HG03196 (cell line): ENCODE results near the gene UBALD2.
A peak's percentile ranks its signal among the peaks of the same experiment; 100 is the strongest.
"Not testable (repeated sequence)": the region's sequence is repeated elsewhere in the genome, so short reads cannot be mapped to it uniquely, and the experiment has no call there.

Experiments used
- ATAC-seq: cut with Tn5 transposase; IDR thresholded peaks from one replicate; pipeline ENCODE4 v1.9.1; 2021; ENCODE audit not compliant: unreplicated experiment

UBALD2 gene

GRCh38 chr17:76243826-76244679 is 21.1 kb upstream of the UBALD2 start:
- no peak for ATAC-seq

- not testable (repeated sequence) for ATAC-seq
Measured at GRCh38 chr17:76244721-76245120, 20.4 kb upstream of the UBALD2 start.

- peak; percentile 89 for ATAC-seq
Measured at GRCh38 chr17:76246080-76247066, 18.8 kb upstream of the UBALD2 start.

- ATAC-seq: no peak
Measured at GRCh38 chr17:76247304-76247703, 17.8 kb upstream of the UBALD2 start.

GRCh38 chr17:76248013-76248782 is 16.9 kb upstream of the UBALD2 start:
- no peak for ATAC-seq

- ATAC-seq: no peak
Measured at GRCh38 chr17:76250141-76250540, 15.0 kb upstream of the UBALD2 start.

GRCh38 chr17:76251478-76252039 is 13.6 kb upstream of the UBALD2 start:
- no peak for ATAC-seq

- no peak for ATAC-seq
Measured at GRCh38 chr17:76252040-76252954, 12.9 kb upstream of the UBALD2 start.

GRCh38 chr17:76252967-76253766 is 12.0 kb upstream of the UBALD2 start:
- not testable (repeated sequence) for ATAC-seq

- no peak for ATAC-seq
Measured at GRCh38 chr17:76253841-76254240, 11.3 kb upstream of the UBALD2 start.

GRCh38 chr17:76254275-76254674 is 10.9 kb upstream of the UBALD2 start:
- ATAC-seq: no peak

GRCh38 chr17:76255801-76256429 is 9.2 kb upstream of the UBALD2 start:
- no peak for ATAC-seq

- ATAC-seq: not testable (repeated sequence)
Measured at GRCh38 chr17:76256430-76257050, 8.6 kb upstream of the UBALD2 start.

- no peak for ATAC-seq
Measured at GRCh38 chr17:76260220-76260619, 4.9 kb upstream of the UBALD2 start.

GRCh38 chr17:76260669-76261068 is 4.5 kb upstream of the UBALD2 start:
- no peak for ATAC-seq

GRCh38 chr17:76261421-76262215 is 3.5 kb upstream of the UBALD2 start:
- no peak for ATAC-seq

- ATAC-seq: no peak
Measured at GRCh38 chr17:76262732-76263344, 2.3 kb upstream of the UBALD2 start.
